Rectal smooth muscle tissue (tissue), 1 donor: ENCODE measurements around the gene SYNE3.
A peak's percentile ranks its signal among the peaks of the same experiment; 100 is the strongest.

Experiments used
- H3K27ac ChIP-seq: one replicate; pipeline ENCODE4 v1.7.0; 2013; ENCODE audit warnings: low read depth, low read length, inconsistent platforms
- H3K27me3 ChIP-seq: one replicate; pipeline ENCODE4 v1.7.0; 2013; ENCODE audit warnings: low read length; ENCODE audit not compliant: control insufficient read depth, insufficient read depth
- H3K36me3 ChIP-seq: one replicate; pipeline ENCODE4 v1.7.0; 2013; ENCODE audit warnings: low read length; ENCODE audit not compliant: control insufficient read depth, insufficient read depth
- H3K4me1 ChIP-seq: one replicate; pipeline ENCODE4 v1.7.0; 2013; ENCODE audit warnings: low read length; ENCODE audit not compliant: control insufficient read depth, insufficient read depth
- H3K4me3 ChIP-seq: one replicate; pipeline ENCODE4 v1.7.0; 2013; ENCODE audit warnings: low read length
- H3K9ac ChIP-seq: one replicate; pipeline ENCODE4 v1.7.0; 2013; ENCODE audit warnings: low read length

Gene SYNE3

DNA sequence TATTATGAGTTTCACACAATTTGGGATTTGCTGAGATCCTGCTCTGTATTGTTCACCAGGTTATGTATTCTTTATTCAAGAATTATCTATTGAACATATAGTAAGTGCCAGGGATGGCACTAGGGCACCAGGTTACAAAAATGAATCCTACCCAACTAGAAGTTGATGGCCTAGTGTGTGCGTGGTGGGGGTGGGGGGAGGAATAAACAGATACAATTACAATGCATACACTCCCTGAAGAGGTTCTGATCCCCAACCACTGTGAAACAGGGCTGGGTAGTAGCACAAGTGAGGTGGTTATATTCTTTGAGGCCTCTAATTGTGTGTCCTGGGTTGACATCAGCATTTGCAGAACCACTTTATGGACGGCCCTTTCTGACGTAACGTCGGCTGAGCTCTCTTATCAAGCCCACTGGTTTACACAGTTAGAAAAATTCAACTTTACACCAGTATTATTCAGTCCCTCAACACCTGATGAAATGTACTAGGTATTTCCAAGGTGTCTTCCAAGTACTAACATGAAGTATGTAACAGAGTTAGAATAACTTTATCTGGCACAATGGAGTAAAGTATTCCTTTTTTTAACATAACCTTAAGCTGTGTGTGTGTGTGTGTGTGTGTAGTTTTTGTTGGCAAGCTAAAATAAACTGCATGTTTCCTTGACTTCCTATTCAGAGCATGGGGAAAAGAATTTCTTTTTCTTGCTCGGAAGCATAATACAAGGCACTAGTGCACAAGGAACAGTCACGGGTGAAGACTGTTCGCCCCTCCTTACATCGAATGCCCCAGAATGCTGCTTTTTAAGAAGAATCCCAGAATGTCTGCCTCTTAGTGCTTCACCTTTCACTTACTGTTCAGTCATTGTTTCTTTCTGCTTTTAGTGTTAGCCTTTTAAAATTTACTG lies 10.3 kb upstream of the SYNE3 start:
- Histone ChIP-seq H3K27ac (peak overlapping the region; percentile 15), H3K27me3 (no peaks in the 10 kb centered on the region), H3K4me3 (no peak overlapping the region), H3K36me3 (no peaks in the 10 kb centered on the region), H3K4me1 (peaks cover 5% of the 10 kb centered on the region), H3K9ac (no peak overlapping the region)

DNA sequence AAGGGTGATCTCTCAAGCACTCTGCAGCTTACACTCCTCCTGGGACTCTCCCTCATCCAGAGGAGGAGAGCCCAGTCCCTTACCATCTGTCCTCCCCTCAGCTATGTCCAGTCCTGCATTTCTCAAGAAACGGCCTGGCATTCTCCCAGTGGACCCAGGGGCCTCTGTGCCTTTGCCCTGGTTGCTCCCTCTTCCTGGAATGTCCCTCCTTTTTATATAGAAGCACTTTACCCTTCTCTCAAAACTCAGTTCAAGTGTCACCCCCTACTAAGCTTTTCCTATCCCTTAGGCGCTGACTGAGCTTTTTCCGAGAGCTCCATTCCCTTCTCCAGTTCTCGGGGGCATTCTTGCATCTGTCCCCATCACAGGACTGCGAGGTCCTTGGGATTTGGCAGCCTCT lies 9.5 kb upstream of the SYNE3 start:
- Histone ChIP-seq H3K36me3 (no peaks in the 10 kb centered on the region), H3K4me1 (peaks cover 5% of the 10 kb centered on the region), H3K4me3 (no peak overlapping the region), H3K27ac (no peak overlapping the region), H3K27me3 (no peaks in the 10 kb centered on the region), H3K9ac (no peak overlapping the region)

- H3K4me1 ChIP-seq = peaks cover 5% of the 10 kb centered on the region
- no peak overlapping the region for H3K9ac ChIP-seq
- no peak overlapping the region for H3K27ac ChIP-seq
- H3K36me3 ChIP-seq = no peaks in the 10 kb centered on the region
- H3K4me3 ChIP-seq = no peak overlapping the region
- no peaks in the 10 kb centered on the region for H3K27me3 ChIP-seq
Measured at GRCh38 chr14:95524706-95525512, 8.5 kb upstream of the SYNE3 start.

GRCh38 chr14:95523815-95524448 lies 7.5 kb upstream of the SYNE3 start:
- Histone ChIP-seq H3K4me1 (peaks cover 5% of the 10 kb centered on the region), H3K4me3 (peak overlapping the region; percentile 16), H3K36me3 (no peaks in the 10 kb centered on the region), H3K9ac (no peak overlapping the region), H3K27me3 (no peaks in the 10 kb centered on the region), H3K27ac (no peak overlapping the region)

- Histone ChIP-seq H3K9ac (no peak overlapping the region), H3K4me1 (peaks cover 5% of the 10 kb centered on the region), H3K4me3 (peak overlapping the region; percentile 16)
Measured at GRCh38 chr14:95523051-95523814, 6.8 kb upstream of the SYNE3 start.

GRCh38 chr14:95522556-95522955 lies 6.1 kb upstream of the SYNE3 start:
- Histone ChIP-seq H3K4me1 (peaks cover 3% of the 10 kb centered on the region), H3K36me3 (no peaks in the 10 kb centered on the region), H3K27me3 (no peaks in the 10 kb centered on the region), H3K27ac (no peak overlapping the region), H3K4me3 (no peak overlapping the region), H3K9ac (no peak overlapping the region)

More at GRCh38 chr14:95523051-95523814, 6.8 kb upstream of the SYNE3 start:
- Histone ChIP-seq H3K27ac (no peak overlapping the region), H3K27me3 (no peaks in the 10 kb centered on the region), H3K36me3 (no peaks in the 10 kb centered on the region)

DNA sequence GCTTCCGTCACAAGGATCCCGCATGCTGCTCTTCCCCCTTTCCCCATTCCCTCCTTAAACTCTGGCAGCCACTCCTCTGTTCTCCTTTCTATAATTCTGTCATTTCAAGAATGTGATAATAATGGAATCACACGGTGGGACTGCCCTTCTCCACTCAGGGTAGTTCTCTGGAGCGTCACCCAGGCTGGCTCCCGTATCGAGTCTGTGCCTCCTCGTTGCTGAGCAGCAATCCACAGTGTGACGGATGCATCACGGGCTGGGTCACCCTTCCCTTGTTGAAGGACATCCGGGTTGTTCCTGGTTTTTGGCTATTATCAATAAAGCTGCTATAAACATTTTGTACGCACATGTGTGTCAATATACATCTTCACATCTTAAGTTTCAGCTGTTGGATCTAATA lies 5.7 kb upstream of the SYNE3 start:
- H3K27ac ChIP-seq = no peak overlapping the region

DNA sequence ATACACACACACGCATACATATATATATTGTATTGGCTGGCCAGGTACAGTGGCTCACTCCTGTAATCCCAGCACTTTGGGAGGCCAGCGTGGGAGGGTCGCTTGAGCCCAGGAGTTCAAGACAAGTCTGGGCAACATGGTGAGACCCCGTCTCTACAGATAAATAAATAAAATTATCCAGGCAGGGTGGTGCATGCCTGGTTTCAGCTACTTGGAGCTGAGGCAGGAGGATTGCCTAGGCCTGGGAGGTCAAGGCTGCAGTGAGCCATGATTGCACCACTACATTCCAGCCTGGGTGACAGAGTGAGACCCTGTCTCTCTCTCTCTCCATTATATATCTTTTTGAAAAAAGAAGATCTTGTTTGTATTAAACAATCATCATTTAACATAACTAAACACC lies 4.6 kb upstream of the SYNE3 start:
- no peaks in the 10 kb centered on the region for H3K4me1 ChIP-seq
- no peaks in the 10 kb centered on the region for H3K27me3 ChIP-seq
- no peaks in the 10 kb centered on the region for H3K36me3 ChIP-seq
- H3K9ac ChIP-seq = no peak overlapping the region
- no peak overlapping the region for H3K27ac ChIP-seq
- H3K4me3 ChIP-seq = no peak overlapping the region

More for the DNA sequence above, 5.7 kb upstream of the SYNE3 start:
- Histone ChIP-seq H3K9ac (no peak overlapping the region), H3K27me3 (no peaks in the 10 kb centered on the region), H3K4me1 (peaks cover 2% of the 10 kb centered on the region), H3K4me3 (no peak overlapping the region), H3K36me3 (no peaks in the 10 kb centered on the region)

DNA sequence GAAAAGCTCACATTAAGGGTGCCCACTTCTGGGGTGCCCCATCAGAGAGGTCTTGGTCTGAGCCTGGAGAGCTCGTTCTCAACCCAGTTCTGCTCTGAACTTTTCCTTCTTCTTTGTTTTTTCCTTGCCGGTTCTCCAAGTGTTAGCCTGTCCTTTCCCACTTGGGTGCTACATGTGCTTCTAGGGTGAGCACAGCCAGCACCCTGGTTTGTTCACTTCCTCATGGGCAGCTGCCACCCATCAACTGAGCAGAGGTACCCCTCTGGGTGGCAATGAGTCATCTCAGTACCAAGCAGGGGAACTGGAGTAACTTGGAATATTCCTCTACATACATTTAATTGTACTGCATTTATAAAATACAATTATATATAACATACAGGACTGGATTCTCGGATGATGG lies 3.9 kb upstream of the SYNE3 start:
- H3K27ac ChIP-seq = peak overlapping the region; percentile 40
- H3K36me3 ChIP-seq = no peaks in the 10 kb centered on the region
- H3K4me3 ChIP-seq = no peak overlapping the region
- H3K9ac ChIP-seq = peak overlapping the region; percentile 10
- no peaks in the 10 kb centered on the region for H3K27me3 ChIP-seq
- no peaks in the 10 kb centered on the region for H3K4me1 ChIP-seq

- Histone ChIP-seq H3K9ac (peak overlapping the region; percentile 10), H3K36me3 (no peaks in the 10 kb centered on the region), H3K27ac (peak overlapping the region; percentile 40), H3K27me3 (no peaks in the 10 kb centered on the region), H3K4me3 (peak overlapping the region; percentile 24), H3K4me1 (no peaks in the 10 kb centered on the region)
Measured at GRCh38 chr14:95519699-95520098, 3.2 kb upstream of the SYNE3 start.

DNA sequence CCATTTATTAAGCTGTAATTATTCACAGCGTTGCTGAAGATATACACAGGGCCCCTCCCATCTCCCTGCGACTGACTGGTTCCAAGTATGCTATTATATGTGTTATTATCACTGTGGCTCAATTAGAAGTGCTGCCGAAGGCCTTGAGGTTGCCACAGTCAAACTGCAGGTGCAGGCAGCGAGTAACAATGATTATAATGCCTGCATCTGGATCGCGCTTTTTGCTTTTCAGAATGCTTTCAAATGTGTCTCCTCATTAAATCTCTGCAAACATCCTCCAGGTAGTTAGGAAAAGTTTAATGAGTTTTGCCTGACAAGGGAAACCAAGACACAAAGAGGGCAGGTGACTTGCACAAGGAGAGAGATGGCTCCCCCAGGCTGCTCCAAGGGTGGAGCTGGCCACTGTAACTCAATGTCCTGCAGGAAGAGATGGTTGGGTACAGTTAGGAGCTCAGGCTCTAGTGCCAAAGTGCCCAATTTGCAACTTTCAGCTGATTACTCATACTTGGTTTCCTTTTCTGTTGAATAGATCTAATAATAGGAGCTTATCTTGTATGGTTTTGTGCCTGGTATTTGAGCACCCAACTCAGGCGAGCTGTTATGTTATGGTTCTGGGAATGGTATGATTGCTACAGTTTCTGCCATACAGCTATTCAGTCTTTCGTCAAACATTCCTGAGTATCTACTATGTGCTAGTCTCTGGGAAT lies 1.7 kb upstream of the SYNE3 start:
- H3K4me3 ChIP-seq = no peak overlapping the region
- no peaks in the 10 kb centered on the region for H3K27me3 ChIP-seq
- no peak overlapping the region for H3K27ac ChIP-seq
- H3K36me3 ChIP-seq = no peaks in the 10 kb centered on the region
- H3K9ac ChIP-seq = no peak overlapping the region
- no peaks in the 10 kb centered on the region for H3K4me1 ChIP-seq
